UCSD-AML1 (cell line): Measurements from ENCODE around the gene NID2.
A peak's percentile ranks its signal among the peaks of the same experiment; 100 is the strongest.

Experiments
- DNase-seq: peaks from one replicate; lab custom pipeline; 2025; ENCODE audit not compliant: unreplicated experiment; lab: John Stamatoyannopoulos, UW

Gene NID2

DNA sequence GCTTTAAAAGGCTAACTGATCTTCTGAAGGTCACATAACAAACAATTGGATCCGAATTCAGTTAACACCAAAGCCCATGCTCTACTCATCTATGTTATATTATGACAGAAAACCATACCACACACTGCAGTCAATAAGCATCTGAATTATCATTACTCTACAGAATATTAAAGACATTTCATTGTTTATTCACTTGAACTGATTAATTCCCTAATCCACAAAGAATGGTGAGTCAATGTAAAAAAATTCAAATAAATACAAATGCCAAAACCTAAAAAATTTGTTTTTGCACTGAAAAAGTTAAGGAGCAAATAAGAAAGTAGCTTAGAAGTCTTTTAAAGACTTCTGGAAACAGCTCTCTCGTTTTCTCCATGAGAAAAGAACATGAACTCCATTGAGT, 13.7 kb downstream of the NID2 start:
- no peak for DNase-seq

DNA sequence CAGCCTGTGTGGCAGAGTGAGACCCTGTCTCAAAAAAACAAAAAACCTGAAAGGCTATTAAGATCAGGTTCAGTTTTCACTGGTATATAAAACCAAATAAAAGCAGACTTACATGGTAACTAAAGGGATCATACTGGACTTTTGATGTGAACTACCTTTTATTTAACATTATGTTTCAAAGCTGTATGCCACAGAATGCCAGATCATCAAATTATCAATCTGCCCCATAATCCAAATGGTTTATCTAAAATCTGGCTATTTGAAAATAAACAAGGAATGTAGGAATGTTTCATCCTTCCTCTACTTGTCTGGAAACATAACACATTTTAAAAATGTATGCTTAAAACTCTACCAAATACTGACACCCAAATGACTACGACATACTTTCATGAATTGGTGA, 14.2 kb downstream of the NID2 start:
- DNase-seq: no peak

DNA sequence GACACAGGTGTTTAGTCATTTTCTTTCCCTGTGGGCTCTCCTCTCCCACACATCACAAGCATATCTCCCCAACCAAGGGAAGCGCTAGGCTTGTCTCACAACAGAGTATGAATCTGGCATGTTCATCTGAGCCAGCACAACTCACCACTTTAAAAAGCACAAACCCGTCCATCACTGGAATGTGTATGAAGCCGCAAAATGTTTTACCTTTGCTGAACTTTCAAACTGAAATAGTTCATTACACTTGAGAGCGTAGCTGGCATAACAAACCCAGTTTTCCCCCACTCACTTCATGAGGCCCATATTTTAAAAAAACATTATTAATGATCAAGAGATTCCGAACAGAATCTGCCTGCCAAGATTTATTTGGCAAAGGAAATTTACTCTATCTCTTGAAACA, 15.8 kb downstream of the NID2 start:
- no peak for DNase-seq

DNA sequence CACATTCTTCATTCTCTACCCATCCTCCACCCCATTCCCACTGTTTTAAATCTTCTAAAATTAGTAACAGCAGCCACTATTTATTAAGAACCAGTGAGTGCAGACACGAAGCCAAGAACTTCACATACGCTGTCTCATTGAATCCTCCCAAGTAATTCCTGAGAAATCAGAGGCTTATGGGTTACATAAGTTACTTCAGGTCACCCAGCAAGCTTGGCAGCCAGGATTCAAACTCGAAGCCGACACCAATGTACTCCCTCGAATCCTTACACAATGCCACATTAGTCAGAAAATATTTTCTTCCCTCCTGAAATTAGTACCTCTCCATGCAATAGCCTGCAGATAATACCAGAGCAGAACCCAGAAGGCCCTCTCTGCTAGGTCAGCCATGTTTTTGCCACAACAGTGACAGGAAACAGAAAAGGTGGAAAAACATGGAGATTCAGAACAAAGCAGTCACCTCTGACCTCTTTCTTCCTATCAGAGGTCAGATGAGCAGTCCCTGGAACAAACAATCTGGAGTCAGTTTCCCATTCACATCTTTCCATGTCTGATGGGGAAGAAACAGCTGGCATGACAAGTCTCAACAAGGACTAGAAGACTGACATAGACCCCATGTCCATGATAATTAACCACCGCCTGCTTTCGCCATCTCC, 16.4 kb downstream of the NID2 start:
- DNase-seq: no peak

DNA sequence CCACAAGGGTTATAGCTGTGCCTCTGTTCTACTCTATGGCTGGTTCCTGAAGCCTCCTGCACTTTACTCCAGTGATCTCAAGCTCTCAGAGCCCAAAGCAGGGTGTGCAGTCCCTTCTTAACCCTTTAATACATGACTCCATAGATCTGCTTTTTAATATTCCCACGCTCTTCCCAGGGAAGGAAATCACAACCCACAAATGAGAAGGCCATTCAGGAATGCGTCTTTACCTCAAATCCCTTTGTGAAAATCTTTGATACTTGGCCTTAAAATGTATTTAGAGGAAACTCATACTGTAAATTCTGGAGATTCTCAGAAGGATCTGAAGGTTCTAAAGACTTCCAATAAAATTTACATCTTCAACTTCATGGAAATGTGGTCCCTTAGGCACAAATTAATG, 17.0 kb downstream of the NID2 start:
- no peak for DNase-seq

DNA sequence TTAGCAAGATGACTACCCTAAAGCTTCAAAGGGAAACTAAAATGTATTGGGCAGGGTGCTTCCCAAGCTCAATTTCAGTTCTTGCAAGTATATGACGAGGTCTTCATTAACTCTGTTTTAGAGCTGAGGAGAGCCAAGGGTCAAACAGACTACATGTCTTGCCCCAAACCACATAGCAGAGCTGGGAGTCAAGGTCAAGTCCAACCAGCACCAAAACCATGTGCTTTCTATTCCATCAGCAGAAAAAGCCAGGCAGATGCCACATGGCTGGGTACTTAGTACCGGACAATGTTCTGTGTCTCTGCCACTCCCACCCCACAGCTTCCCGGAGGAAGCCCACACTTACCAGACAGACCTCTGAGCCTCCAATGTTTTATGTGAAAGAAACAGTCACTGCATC, 17.6 kb downstream of the NID2 start:
- DNase-seq: no peak

DNA sequence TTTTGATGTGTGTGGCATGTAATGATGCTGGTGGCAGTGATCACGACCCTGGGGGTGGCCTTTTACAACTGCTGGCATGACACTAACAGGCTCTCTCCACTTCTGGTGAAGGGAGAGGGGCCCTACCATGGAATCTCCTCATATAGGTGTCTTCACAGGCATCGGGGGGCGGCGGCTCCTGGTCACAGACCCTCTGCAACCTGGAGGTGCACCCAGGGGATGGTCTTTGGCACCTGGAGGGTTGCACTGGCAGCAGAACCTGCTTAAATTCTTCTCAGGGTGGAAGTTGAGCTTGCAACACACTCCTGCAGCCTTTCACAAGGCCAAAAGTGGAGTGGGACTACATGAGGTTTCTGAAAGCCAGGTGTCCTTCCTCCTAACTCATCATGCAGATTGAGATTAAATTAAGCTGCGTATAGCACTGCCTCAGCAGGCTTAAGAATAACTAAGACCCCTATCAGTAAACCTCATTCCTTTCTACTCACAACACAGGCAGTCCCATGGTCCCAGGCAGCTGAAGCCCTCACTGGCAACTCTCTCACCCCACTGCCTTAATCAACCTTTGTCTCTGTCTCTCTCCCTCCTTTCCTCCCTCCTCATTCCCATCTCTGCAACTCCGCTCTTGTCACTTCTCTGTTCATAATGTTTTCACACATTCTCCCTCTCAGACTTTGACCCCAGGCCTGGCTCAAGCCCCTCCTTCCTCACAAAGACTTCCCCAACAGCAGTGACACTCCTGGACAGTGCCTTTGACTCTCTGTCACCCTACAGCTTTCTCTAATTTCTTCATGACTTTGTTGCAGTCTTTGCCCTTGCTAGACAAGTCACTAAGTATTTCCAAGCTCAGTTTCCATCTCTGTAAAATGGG, 18.9 kb downstream of the NID2 start:
- DNase-seq: no peak

DNA sequence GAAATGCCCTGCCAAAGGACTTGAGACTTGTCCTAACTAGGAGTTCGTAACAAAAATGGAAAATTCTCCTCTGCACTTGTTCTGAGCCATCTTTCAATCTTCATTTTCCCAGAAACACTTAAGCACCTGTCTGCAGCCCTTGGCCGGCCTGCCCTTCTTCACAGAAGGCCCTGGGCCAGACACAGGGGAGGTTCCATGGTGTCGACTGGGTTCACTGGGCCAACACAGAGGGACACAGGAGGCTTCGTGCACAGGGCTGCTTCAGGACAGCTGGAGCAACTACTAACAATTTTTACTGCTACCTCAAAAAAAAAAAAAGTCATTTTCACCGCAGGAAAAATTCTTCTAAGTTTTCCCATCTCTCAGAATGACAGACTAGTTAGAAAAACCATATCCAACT, 19.6 kb downstream of the NID2 start:
- DNase-seq: no peak

DNA sequence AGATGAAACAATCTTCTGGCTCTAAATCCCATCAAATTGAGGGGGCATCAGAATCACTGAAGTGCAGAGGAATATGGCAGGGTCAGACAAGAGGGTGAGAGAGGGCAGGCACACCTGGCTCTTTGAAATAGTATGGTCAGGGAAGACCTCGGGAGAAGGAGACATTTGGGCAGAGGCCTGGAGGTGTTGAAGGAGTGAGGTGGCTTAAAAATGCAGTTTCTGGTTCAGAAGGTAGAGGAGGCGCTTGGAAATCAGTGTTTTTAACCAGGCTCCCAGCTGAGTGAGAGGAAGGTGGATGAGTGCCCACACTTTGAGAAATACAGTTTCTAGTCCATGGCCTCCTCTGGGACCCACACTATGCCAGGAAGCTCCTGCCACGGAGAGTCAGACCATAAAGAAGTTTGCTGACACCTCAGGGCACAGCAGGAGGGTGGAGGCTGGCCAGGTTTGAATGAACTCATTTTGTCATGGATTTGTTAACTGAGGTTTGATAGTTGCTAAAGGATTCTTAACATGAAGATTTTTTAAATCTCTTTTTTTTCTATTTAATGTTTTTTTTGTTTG, 20.1 kb downstream of the NID2 start:
- DNase-seq: no peak

DNA sequence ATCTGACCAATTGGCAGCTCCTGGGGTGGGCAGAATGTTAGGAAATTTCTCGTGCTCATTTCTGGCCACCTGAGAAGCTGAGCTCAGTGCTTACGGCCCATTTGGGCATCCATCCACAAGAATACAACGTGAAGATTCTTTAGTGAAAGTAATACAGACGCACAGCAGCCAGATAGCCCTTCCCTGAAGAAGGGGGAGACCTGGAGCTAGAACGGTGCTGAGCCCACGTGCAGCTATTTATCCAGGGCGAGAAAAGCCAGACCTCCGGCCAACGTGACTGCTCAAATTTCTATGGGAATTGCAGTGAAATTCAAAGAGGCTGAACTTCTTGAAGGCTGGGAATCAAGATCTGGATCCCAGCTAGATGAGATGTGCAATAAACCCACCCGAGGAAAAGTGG, 20.7 kb downstream of the NID2 start:
- no peak for DNase-seq

DNA sequence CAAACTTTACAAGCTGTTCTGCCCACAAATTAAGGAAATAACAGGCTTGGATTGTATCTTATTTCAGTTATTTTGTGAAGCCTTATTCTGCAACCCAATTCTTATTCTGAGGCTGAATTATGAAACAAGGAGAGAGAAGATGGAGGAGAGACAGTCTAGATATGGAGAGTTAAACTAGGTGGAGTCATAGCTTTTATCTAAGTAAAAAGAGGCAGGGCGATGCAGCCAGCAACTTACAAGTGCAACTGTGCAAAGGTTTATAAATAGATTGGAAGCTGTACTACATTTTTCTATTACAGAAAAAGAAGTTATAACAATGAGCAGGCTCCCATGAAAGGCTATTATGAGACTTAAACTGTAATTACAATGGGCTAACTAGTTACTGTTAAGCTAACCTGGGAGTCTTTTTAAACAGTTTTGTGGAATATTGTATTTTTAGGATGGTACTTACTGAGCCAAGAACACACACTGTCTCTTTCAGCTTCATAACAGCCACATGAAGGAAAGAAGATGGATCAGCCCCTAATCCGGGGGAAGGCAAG, 22.4 kb downstream of the NID2 start:
- no peak for DNase-seq

DNA sequence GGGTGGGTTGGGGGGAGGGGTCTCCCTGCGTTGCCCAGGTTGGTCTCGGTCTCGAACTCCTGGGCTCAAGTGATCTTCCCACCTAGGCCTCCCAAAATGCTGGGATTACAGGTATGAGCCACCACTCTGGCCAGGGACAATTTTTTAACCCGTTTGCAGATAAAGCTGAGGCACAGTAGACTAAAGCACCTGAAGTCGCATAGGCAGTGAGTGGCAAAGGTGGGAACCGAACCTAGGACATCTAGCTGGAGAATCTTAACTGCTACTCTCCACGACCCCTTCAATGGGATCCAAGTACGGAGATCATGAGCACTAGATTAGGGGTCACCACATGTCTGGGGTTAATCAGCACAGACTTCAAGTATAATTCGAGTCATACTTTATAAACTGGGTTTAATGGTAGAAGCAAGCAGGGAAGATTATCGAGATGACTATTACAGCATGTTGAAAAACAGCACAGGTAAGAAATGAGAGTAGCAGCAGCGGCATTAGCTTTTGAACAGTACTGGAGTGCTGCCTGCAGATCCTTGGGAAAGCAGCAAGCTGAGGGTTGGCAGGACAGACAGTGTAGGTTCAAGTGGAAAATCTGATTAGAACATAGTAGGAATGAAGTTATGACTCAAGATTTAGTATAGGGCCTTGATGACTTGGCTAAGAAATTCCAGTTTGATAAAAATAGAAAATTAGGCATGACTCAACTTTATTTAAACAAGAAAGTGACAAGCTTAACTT, 23.9 kb downstream of the NID2 start:
- DNase-seq: no peak

DNA sequence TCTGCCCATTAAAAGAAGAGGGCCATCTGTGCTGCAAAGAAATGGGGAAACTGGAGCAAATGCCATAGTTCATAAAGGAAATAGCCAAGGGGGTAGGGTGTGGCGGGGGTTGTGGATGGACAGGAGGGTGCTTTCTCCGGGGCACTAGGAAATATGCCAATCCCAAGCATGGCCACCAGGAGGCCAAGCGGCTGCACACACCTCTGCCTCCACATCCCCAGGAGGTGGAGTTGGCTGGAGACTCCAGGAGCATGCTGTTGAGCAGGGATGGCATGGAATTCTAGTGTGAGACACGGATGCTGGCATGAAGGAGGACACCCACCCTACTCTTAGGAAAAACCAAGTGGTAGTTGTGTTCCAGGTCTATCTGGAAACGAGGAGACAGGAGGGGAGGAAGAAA, 25.2 kb downstream of the NID2 start:
- DNase-seq: peak; percentile 35

DNA sequence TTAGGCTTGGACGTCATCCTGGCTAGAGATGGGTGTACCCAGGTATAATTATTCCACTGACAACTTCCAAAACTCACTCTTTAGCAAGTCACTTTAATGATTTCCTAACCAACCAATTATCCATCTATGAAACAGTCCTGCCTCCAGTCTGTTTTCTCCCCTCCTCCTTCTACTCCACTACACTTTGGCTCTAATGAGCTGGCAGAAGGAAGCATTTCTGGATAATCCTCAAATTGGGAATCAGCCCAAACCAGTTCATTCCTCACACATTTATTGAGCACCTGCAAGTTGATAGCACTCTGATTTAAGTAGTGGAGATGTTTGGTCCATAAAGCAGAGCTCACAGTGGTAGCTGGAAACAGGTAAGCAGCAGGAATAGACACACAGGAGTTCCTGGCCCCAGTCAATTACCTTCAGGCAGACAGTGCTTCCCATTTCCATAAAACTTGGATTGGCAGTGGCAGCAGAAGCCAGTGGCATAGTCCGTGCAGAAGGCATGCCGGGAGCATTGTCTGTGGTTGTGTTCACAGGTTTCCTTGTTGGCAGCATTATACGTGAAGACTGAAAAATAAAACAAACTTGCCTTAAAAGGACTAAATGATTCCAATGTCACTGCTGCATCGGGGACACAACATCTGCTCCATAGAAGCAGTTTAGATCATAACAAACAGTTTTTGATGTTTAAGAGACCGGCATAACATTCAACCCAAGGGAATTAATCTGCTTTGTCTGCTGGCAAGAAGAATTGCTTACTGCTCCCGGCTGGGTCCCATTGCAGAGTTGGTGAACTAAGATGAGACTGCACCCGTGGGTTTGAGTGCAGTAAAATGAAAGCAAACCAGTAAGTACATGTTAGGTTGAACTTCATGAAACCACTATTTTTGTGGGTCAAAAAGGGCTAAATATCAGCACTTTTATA, 26.2 kb downstream of the NID2 start:
- DNase-seq: no peak

DNA sequence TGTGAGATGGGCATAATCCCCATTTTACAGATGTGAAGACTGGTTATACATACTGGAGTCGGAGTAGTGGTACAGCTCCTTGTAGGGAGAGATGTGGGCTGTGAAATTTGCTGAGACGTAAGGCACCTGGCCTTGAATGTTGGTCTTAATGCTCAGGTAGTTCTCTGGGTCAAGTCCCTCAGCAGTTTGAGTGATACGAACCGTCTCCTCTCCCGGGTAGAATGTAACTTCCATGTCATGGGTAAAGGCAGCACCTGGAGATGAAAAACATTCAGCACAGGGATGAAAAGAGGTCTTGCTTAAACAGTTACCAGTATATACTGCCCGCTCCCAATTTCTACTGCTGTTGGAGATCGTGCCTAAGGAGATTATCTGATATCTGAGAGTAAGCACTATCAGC, 28.3 kb downstream of the NID2 start:
- no peak for DNase-seq

DNA sequence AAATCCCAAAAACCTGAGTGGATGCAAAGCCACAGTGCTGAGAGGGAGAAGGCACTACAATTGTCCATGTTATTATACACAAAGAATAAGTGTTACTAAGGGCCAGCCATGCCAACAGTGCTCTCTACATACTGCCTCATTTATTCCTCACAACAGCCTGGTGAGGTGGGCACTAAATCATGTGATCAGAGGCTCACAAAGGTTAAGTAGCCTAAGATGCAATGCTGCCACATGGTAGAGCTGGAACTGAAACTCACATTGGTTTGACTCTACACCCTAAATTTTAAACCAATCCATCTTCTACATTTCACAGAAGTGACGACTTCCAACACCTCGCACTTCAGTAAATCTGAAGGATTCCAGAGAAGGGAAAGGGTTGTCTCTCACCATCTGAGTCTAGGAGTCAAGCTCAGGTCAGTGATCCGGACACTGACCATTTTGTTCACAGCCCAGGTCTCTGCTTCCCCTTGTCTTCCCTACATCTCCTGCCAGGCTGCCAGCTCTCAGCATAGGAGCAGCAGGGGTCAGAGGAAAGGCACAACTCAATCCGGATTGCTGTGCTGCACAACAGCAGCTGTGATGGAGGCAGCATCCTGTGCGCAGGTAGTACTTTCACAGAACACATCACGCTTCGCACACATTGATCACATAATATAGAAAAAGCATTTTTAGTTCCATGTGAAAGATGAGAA, 29.6 kb downstream of the NID2 start:
- no peak for DNase-seq

DNA sequence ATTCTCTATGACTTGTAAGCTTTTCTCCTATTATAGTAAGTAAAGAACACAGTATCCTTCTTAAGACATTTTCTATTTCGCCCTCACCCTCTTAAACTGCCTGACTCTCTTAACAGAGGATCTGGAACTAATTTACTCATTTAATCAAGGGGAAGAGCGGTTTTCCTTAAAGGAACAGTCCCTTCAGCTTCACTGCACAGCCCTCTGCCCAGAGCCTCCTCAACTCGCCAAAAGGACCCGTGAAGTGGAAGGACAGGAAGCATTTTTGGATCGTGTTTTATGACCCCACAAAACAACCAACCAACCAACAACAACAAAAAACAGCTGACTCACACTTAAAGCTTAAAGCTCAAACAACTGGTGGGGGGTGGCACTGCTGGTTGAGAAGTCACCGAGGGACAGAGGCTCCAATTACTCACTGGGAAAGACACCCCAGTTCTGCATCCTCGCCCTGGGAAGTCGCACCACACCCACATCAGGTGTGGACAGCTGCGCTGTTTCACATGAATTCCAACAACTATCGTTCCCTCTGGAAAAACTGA, 35.7 kb downstream of the NID2 start:
- DNase-seq: no peak

DNA sequence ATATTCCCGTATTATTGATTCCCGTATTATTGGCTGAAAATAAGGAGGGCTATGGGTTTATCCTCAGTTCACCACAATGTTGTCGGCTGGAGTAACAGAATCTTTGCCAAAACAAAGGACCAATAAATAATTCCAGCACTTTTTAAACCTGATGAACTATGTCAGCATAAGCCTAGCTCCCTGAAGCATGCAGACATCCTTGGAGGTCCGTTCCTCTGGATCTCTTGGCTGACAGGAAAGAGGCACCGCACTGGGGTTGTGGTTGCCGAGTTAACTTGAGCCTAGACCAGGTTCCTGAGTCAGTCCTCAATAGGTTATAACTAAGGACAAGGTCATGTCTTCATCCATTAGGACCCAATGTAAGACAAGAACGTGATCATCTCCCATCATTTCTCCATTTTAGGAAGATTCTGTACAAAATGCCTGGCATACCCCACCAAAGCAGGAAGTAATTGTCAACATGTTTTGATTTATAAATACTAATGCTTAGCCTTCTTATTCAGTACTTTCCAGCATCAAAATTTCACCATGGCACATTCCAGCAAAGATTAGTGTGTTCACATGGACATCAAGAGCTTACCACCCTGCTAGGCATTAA, 36.6 kb downstream of the NID2 start:
- no peak for DNase-seq

DNA sequence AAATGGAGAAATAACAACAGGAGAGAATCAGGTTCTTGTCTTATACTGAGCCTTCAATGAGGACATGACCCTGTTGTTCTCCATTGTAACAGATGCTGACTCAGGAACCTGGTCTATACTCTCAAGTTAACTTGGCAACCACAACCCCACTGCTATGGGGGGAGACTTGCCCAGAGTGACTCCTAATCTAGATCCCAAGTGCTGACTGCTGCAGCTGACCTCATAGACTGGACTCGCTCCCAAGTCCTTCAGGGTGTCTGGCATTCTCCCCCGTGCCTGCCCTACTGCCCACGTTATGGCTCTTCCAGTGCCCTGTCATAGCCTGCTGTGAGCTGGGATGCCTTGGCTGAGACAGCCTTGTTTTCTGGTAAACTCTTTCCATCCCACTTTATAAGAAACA, 37.1 kb downstream of the NID2 start:
- DNase-seq: no peak
